Ectodermal cell (in vitro differentiated cells): ENCODE results near the gene APC2.
"Not testable (repeated sequence)": the region's sequence is repeated elsewhere in the genome, so short reads cannot be mapped to it uniquely, and the experiment has no call there.

Experiments used
- H3K27ac ChIP-seq: 2 replicates; pipeline ENCODE4 v1.7.0; 2013; ENCODE audit warnings: mild to moderate bottlenecking, low read depth, low read length; ENCODE audit not compliant: insufficient read depth, poor library complexity, severe bottlenecking
- H3K27me3 ChIP-seq: 2 replicates; pipeline ENCODE4 v1.7.0; 2013; ENCODE audit warnings: mild to moderate bottlenecking, low read length; ENCODE audit not compliant: insufficient read depth, control insufficient read depth, poor library complexity, severe bottlenecking
- H3K36me3 ChIP-seq: one replicate; pipeline ENCODE4 v1.7.0; 2013; ENCODE audit warnings: low read length; ENCODE audit not compliant: control insufficient read depth, insufficient read depth
- H3K4me1 ChIP-seq: one replicate; pipeline ENCODE4 v1.7.0; 2013; ENCODE audit warnings: low read length; ENCODE audit not compliant: control insufficient read depth, insufficient read depth
- H3K4me3 ChIP-seq: 2 replicates; pipeline ENCODE4 v1.7.0; 2013; ENCODE audit warnings: low read depth, low read length, control low read depth; ENCODE audit not compliant: insufficient read depth
- H3K9me3 ChIP-seq: 2 replicates; pipeline ENCODE4 v1.7.0; 2013; ENCODE audit warnings: mild to moderate bottlenecking, low read length, moderate library complexity; ENCODE audit not compliant: control insufficient read depth
- WGBS, 2 experiments: methylation state at CpG; one replicate each; pipeline ENCODE4 v1.1.7; 2013; ENCODE audit warnings: missing lambda C conversion rate in 2 of 2; 5-methylcytosine and 5-hydroxymethylcytosine counted together

APC2 gene

GRCh38 chr19:1518471-1518870 lies 68.5 kb downstream of the APC2 start:
- Histone ChIP-seq H3K27me3 (peaks cover 53% of the 10 kb centered on the region), H3K9me3 (no peaks in the 10 kb centered on the region), H3K4me3 (no peak overlapping the region), H3K27ac (no peak overlapping the region), H3K36me3 (no peaks in the 10 kb centered on the region), H3K4me1 (no peaks in the 10 kb centered on the region)
- WGBS, 2 experiments, result 84 to 85% methylated on average over 4 of the region's 4 CpGs

- H3K27me3 ChIP-seq, result peaks cover 53% of the 10 kb centered on the region
- H3K9me3 ChIP-seq, H3K36me3 ChIP-seq, H3K4me1 ChIP-seq, H3K4me3 ChIP-seq, H3K27ac ChIP-seq: not testable (repeated sequence)
- WGBS, 2 experiments, result 89 to 90% methylated on average over 8 of the region's 8 CpGs
Measured at GRCh38 chr19:1519802-1520201, 69.9 kb downstream of the APC2 start.

- WGBS, 2 experiments, result 86 to 87% methylated on average over 17 of the region's 17 CpGs
- H3K4me1 ChIP-seq, result no peaks in the 10 kb centered on the region
- no peaks in the 10 kb centered on the region for H3K36me3 ChIP-seq
- H3K27ac ChIP-seq, result no peak overlapping the region
- H3K27me3 ChIP-seq, result peaks cover 53% of the 10 kb centered on the region
- H3K4me3 ChIP-seq, result no peak overlapping the region
- H3K9me3 ChIP-seq, result no peaks in the 10 kb centered on the region
Measured at GRCh38 chr19:1520203-1520780, 70.4 kb downstream of the APC2 start.

GRCh38 chr19:1521636-1522035 lies 71.7 kb downstream of the APC2 start:
- 78% methylated on average over 14 of the region's 14 CpGs for WGBS, 2 experiments
- peaks cover 60% of the 10 kb centered on the region for H3K27me3 ChIP-seq
- no peak overlapping the region for H3K4me3 ChIP-seq
- no peaks in the 10 kb centered on the region for H3K9me3 ChIP-seq
- no peaks in the 10 kb centered on the region for H3K4me1 ChIP-seq
- H3K27ac ChIP-seq, result no peak overlapping the region
- no peaks in the 10 kb centered on the region for H3K36me3 ChIP-seq

- no peaks in the 10 kb centered on the region for H3K9me3 ChIP-seq
- H3K27me3 ChIP-seq, result peaks cover 64% of the 10 kb centered on the region
- H3K4me3 ChIP-seq, result no peak overlapping the region
- H3K27ac ChIP-seq, result no peak overlapping the region
- WGBS, 2 experiments, result 81 to 87% methylated on average over 9 to 10 of the region's 10 CpGs
- H3K4me1 ChIP-seq, result no peaks in the 10 kb centered on the region
- no peaks in the 10 kb centered on the region for H3K36me3 ChIP-seq
Measured at GRCh38 chr19:1522061-1522460, 72.1 kb downstream of the APC2 start.

GRCh38 chr19:1522838-1523237 lies 72.9 kb downstream of the APC2 start:
- 77 to 82% methylated on average over 18 of the region's 18 CpGs for WGBS, 2 experiments
- Histone ChIP-seq H3K4me3 (no peak overlapping the region), H3K4me1 (no peaks in the 10 kb centered on the region), H3K9me3 (no peaks in the 10 kb centered on the region), H3K27me3 (peaks cover 64% of the 10 kb centered on the region), H3K27ac (no peak overlapping the region), H3K36me3 (no peaks in the 10 kb centered on the region)
